Liver (tissue), 9 donors: Measurements from ENCODE around the gene MTM1. TPM values are rescaled to one million over a fixed set of nuclear protein-coding genes. Genes with fewer than 3 reads are reported as not detected.

Source experiments
- DNase-seq: peaks from one replicate; pipeline ENCODE4 v3.0.0-alpha.2; 2017; ENCODE audit warnings: low spot score
- H3K27ac ChIP-seq, 2 donors: one replicate each; pipeline ENCODE4 v1.7.0; 2013; ENCODE audit warnings: inconsistent platforms in 2 of 2, low read length in 2 of 2, control low read depth in 1 of 2, low read depth in 1 of 2, mild to moderate bottlenecking in 1 of 2
- H3K27me3 ChIP-seq, 4 donors: one replicate each; pipeline versions ENCODE4 v1.6.1 to v1.7.0; 2013; ENCODE audit warnings: low read length in 3 of 4, inconsistent platforms in 1 of 4, mild to moderate bottlenecking in 1 of 4, moderate library complexity in 1 of 4; ENCODE audit not compliant: control insufficient read depth in 4 of 4, insufficient read depth in 4 of 4
- H3K36me3 ChIP-seq, 4 donors: one replicate each; pipeline versions ENCODE4 v1.6.1 to v1.7.0; 2013; ENCODE audit warnings: low read length in 3 of 4, mild to moderate bottlenecking in 3 of 4, low read depth in 1 of 4, moderate library complexity in 1 of 4; ENCODE audit not compliant: control insufficient read depth in 4 of 4, insufficient read depth in 3 of 4
- H3K4me1 ChIP-seq, 4 donors: one replicate each; pipeline versions ENCODE4 v1.6.1 to v1.7.0; 2013; ENCODE audit warnings: low read length in 3 of 4, mild to moderate bottlenecking in 3 of 4, moderate library complexity in 1 of 4; ENCODE audit not compliant: control insufficient read depth in 4 of 4, insufficient read depth in 4 of 4
- H3K4me3 ChIP-seq, 3 donors: one replicate each; pipeline versions ENCODE4 v1.6.1 to v1.7.0; 2013; ENCODE audit warnings: low read length in 3 of 3, control low read depth in 1 of 3, low read depth in 1 of 3, mild to moderate bottlenecking in 1 of 3
- H3K9ac ChIP-seq, 2 donors: one replicate each; pipeline ENCODE4 v1.7.0; 2013; ENCODE audit warnings: low read length in 2 of 2, mild to moderate bottlenecking in 2 of 2, moderate library complexity in 2 of 2, control low read depth in 1 of 2, low read depth in 1 of 2
- H3K9me3 ChIP-seq, 4 donors: one replicate each; pipeline versions ENCODE4 v1.6.1 to v1.7.0; 2013; ENCODE audit warnings: low read length in 3 of 4; ENCODE audit not compliant: control insufficient read depth in 4 of 4
- EGR1 ChIP-seq, 2 donors: IDR thresholded peaks; 2 replicates each; pipeline ENCODE4 v1.6.1; 2016 to 2018; ENCODE audit warnings: antibody characterized with exemption in 2 of 2, low read depth in 2 of 2
- FOXA1 ChIP-seq: IDR thresholded peaks from 2 replicates; pipeline ENCODE4 v1.6.1; 2016; ENCODE audit warnings: antibody characterized with exemption
- FOXA2 ChIP-seq: IDR thresholded peaks from 2 replicates; pipeline ENCODE4 v1.6.1; 2016; ENCODE audit warnings: antibody characterized with exemption
- GABPA ChIP-seq, 2 donors: IDR thresholded peaks in 1 of 2; conservative IDR thresholded peaks in 1 of 2; 2 replicates each; pipeline ENCODE4 v1.6.1; 2016; ENCODE audit warnings: antibody characterized with exemption in 2 of 2, mild to moderate bottlenecking in 1 of 2, moderate library complexity in 1 of 2
- HNF4A ChIP-seq, 2 donors: conservative IDR thresholded peaks; 2 replicates each; pipeline ENCODE4 v1.6.1; 2016; ENCODE audit warnings: antibody characterized with exemption in 2 of 2, mild to moderate bottlenecking in 2 of 2
- HNF4G ChIP-seq: IDR thresholded peaks from 2 replicates; pipeline ENCODE4 v1.6.1; 2016; ENCODE audit warnings: antibody characterized with exemption
- JUND ChIP-seq, 2 donors: IDR thresholded peaks; 2 replicates each; pipeline ENCODE4 v1.6.1; 2016; ENCODE audit warnings: antibody characterized with exemption in 2 of 2
- NR2F2 ChIP-seq: IDR thresholded peaks from 2 replicates; pipeline ENCODE4 v1.6.1; 2016; ENCODE audit warnings: antibody characterized with exemption
- RAD21 ChIP-seq, 2 donors: IDR thresholded peaks; 2 replicates each; pipeline ENCODE4 v1.6.1; 2016; ENCODE audit warnings: antibody characterized with exemption in 2 of 2, mild to moderate bottlenecking in 2 of 2
- RXRA ChIP-seq, 2 donors: IDR thresholded peaks; 2 replicates each; pipeline ENCODE4 v1.6.1; 2017 to 2018; ENCODE audit warnings: antibody characterized with exemption in 2 of 2, mild to moderate bottlenecking in 1 of 2
- SP1 ChIP-seq: IDR thresholded peaks from 2 replicates; pipeline ENCODE4 v1.6.1; 2018; ENCODE audit warnings: antibody characterized with exemption, mild to moderate bottlenecking
- TAF1 ChIP-seq: conservative IDR thresholded peaks from 2 replicates; pipeline ENCODE4 v1.6.1; 2016; ENCODE audit warnings: antibody characterized with exemption, mild to moderate bottlenecking
- YY1 ChIP-seq: IDR thresholded peaks from 2 replicates; pipeline ENCODE4 v1.6.1; 2016; ENCODE audit warnings: antibody characterized with exemption, mild to moderate bottlenecking
- WGBS: extraction: QIAGEN DNeasy Blood & Tissue Kit; methylation state at CpG from one replicate; pipeline ENCODE4 v1.1.7; 2013; 5-methylcytosine and 5-hydroxymethylcytosine counted together
- polyA plus RNA-seq, 2 donors: library from polyadenylated mRNA; stranded (reverse) in 1 of 2; unstranded in 1 of 2; fragments of 200-250 nt in 1 of 2; fragments of >200 nt in 1 of 2; fragmentation: Nextera tagmentation in 1 of 2; extraction: Ambion mirVana in 1 of 2; gene quantifications; one replicate each; pipeline versions ENCODE4 v1.2.1 to v1.2.3, GENCODE V29; 2013 to 2015
- total RNA-seq, 2 donors: library from RNA; depleted of rRNA; stranded (reverse); fragments of >200 nt; gene quantifications; one replicate each; pipeline ENCODE4 v1.2.3, GENCODE V29; 2014
- TF ChIP-seq, protein P1 (sequence below): IDR thresholded peaks from 2 replicates; pipeline ENCODE4 v1.6.1; 2016; ENCODE audit warnings: antibody characterized with exemption
- TF ChIP-seq, protein P2 (sequence below): IDR thresholded peaks from 2 replicates; pipeline ENCODE4 v1.6.1; 2016; ENCODE audit warnings: antibody characterized with exemption
- TF ChIP-seq, protein P3 (sequence below): fragments of 150-350 bp; IDR thresholded peaks from 2 replicates; pipeline ENCODE4 v1.5.1; 2017; ENCODE audit warnings: improper control_type of control experiment, low read depth, low read length; ENCODE audit not compliant: missing input control
- TF ChIP-seq, protein P4 (sequence below): IDR thresholded peaks from 2 replicates; pipeline ENCODE4 v1.6.1; 2016; ENCODE audit warnings: antibody characterized with exemption, mild to moderate bottlenecking
- TF ChIP-seq, protein P5 (sequence below): IDR thresholded peaks from 2 replicates; pipeline ENCODE4 v1.6.1; 2016; ENCODE audit warnings: antibody characterized with exemption
- donor health status: healthy.
- donor health status: healthy.
- donor health status: healthy.
- donor health status: healthy.
- donor health status: healthy.

MTM1 gene
- total and polyA plus RNA-seq, 4 donors = 5.9 to 21.2 (median 11.4) TPM

DNA sequence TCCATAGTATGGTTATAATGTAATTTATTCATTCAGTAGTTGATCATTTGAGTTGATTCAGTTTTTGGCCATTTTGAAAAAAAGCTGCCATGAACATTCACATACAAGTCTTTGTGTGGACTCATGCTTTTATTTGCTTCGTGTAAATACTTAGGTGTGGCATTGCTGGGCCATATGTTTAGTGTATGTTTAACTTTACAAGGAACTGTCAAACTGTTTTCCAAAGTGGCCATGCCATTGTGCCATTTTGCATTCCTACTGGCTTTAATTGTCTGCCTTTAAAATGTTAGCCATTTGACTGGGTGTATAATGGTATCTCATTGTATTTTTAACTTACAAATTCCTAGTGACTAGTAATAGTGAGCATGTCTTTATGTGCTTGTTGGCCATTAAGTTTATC is 8.8 kb downstream of the MTM1 start:
- H3K4me1 ChIP-seq = peaks cover 11 to 16% (median 13%) of the 10 kb centered on the region in 4 donors
- H3K27me3 ChIP-seq = no peaks in the 10 kb centered on the region
- DNase-seq = no peak
- no peaks in the 10 kb centered on the region for H3K9me3 ChIP-seq
- WGBS = 66% methylated on average over 1 of the region's 1 CpG
- no peaks in the 10 kb centered on the region for H3K36me3 ChIP-seq
- H3K27ac ChIP-seq = no peak overlapping the region
- H3K4me3 ChIP-seq = no peak overlapping the region
- TF ChIP-seq NR2F2 (no peak), SP1 (no peak), JUND (IDR thresholded peaks at IDR 0.05) (no peak), RXRA (IDR thresholded peaks at IDR 0.05) (no peak), RAD21 (IDR thresholded peaks at IDR 0.05) (no peak), HNF4G (no peak), FOXA2 (no peak), EGR1 (IDR thresholded peaks at IDR 0.05; ENCODE audit: low read depth in 2 of 2) (no peak), FOXA1 (no peak), TAF1 (no peak), HNF4A (conservative IDR thresholded peaks at IDR 0.05) (no peak), YY1 (no peak), GABPA (IDR thresholded peaks at IDR 0.05 in 1 of 2, conservative IDR thresholded peaks at IDR 0.05 in 1 of 2) (no peak)
- TF ChIP-seq, protein P1, sequence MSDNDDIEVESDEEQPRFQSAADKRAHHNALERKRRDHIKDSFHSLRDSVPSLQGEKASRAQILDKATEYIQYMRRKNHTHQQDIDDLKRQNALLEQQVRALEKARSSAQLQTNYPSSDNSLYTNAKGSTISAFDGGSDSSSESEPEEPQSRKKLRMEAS = no peak
- TF ChIP-seq, protein P2, sequence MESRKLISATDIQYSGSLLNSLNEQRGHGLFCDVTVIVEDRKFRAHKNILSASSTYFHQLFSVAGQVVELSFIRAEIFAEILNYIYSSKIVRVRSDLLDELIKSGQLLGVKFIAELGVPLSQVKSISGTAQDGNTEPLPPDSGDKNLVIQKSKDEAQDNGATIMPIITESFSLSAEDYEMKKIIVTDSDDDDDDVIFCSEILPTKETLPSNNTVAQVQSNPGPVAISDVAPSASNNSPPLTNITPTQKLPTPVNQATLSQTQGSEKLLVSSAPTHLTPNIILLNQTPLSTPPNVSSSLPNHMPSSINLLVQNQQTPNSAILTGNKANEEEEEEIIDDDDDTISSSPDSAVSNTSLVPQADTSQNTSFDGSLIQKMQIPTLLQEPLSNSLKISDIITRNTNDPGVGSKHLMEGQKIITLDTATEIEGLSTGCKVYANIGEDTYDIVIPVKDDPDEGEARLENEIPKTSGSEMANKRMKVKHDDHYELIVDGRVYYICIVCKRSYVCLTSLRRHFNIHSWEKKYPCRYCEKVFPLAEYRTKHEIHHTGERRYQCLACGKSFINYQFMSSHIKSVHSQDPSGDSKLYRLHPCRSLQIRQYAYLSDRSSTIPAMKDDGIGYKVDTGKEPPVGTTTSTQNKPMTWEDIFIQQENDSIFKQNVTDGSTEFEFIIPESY = no peak
- TF ChIP-seq, protein P3, sequence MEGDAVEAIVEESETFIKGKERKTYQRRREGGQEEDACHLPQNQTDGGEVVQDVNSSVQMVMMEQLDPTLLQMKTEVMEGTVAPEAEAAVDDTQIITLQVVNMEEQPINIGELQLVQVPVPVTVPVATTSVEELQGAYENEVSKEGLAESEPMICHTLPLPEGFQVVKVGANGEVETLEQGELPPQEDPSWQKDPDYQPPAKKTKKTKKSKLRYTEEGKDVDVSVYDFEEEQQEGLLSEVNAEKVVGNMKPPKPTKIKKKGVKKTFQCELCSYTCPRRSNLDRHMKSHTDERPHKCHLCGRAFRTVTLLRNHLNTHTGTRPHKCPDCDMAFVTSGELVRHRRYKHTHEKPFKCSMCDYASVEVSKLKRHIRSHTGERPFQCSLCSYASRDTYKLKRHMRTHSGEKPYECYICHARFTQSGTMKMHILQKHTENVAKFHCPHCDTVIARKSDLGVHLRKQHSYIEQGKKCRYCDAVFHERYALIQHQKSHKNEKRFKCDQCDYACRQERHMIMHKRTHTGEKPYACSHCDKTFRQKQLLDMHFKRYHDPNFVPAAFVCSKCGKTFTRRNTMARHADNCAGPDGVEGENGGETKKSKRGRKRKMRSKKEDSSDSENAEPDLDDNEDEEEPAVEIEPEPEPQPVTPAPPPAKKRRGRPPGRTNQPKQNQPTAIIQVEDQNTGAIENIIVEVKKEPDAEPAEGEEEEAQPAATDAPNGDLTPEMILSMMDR = no peak
- TF ChIP-seq, protein P4, sequence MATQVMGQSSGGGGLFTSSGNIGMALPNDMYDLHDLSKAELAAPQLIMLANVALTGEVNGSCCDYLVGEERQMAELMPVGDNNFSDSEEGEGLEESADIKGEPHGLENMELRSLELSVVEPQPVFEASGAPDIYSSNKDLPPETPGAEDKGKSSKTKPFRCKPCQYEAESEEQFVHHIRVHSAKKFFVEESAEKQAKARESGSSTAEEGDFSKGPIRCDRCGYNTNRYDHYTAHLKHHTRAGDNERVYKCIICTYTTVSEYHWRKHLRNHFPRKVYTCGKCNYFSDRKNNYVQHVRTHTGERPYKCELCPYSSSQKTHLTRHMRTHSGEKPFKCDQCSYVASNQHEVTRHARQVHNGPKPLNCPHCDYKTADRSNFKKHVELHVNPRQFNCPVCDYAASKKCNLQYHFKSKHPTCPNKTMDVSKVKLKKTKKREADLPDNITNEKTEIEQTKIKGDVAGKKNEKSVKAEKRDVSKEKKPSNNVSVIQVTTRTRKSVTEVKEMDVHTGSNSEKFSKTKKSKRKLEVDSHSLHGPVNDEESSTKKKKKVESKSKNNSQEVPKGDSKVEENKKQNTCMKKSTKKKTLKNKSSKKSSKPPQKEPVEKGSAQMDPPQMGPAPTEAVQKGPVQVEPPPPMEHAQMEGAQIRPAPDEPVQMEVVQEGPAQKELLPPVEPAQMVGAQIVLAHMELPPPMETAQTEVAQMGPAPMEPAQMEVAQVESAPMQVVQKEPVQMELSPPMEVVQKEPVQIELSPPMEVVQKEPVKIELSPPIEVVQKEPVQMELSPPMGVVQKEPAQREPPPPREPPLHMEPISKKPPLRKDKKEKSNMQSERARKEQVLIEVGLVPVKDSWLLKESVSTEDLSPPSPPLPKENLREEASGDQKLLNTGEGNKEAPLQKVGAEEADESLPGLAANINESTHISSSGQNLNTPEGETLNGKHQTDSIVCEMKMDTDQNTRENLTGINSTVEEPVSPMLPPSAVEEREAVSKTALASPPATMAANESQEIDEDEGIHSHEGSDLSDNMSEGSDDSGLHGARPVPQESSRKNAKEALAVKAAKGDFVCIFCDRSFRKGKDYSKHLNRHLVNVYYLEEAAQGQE = no peak
- TF ChIP-seq, protein P5, sequence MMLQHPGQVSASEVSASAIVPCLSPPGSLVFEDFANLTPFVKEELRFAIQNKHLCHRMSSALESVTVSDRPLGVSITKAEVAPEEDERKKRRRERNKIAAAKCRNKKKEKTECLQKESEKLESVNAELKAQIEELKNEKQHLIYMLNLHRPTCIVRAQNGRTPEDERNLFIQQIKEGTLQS = no peak
- H3K9ac ChIP-seq = no peak overlapping the region
